Mesodermal cell (in vitro differentiated cells): ENCODE results near the gene BMPR1B.

Source experiments
- H3K27ac ChIP-seq: 2 replicates; pipeline ENCODE4 v1.7.0; 2013; ENCODE audit warnings: mild to moderate bottlenecking, low read depth, low read length, moderate library complexity; ENCODE audit not compliant: severe bottlenecking
- H3K36me3 ChIP-seq: 2 replicates; pipeline ENCODE4 v1.7.1; 2013; ENCODE audit warnings: mild to moderate bottlenecking, low read length, moderate library complexity; ENCODE audit not compliant: control insufficient read depth, insufficient read depth
- H3K4me1 ChIP-seq: one replicate; pipeline ENCODE4 v1.7.1; 2013; ENCODE audit warnings: mild to moderate bottlenecking, low read length; ENCODE audit not compliant: insufficient read depth, control insufficient read depth, poor library complexity, severe bottlenecking
- H3K4me3 ChIP-seq: 2 replicates; pipeline ENCODE4 v1.7.0; 2013; ENCODE audit warnings: low read length, control low read depth, mild to moderate bottlenecking; ENCODE audit not compliant: insufficient read depth, poor library complexity, severe bottlenecking; ENCODE audit errors: extremely low read depth
- H3K9me3 ChIP-seq: 2 replicates; pipeline ENCODE4 v1.7.1; 2013; ENCODE audit warnings: mild to moderate bottlenecking, low read length, moderate library complexity; ENCODE audit not compliant: control insufficient read depth
- WGBS, 2 experiments: methylation state at CpG; one replicate each; pipeline ENCODE4 v1.1.5; 2013; ENCODE audit warnings: missing lambda C conversion rate in 2 of 2; ENCODE audit not compliant: insufficient coverage in 2 of 2; 5-methylcytosine and 5-hydroxymethylcytosine counted together

BMPR1B gene

DNA sequence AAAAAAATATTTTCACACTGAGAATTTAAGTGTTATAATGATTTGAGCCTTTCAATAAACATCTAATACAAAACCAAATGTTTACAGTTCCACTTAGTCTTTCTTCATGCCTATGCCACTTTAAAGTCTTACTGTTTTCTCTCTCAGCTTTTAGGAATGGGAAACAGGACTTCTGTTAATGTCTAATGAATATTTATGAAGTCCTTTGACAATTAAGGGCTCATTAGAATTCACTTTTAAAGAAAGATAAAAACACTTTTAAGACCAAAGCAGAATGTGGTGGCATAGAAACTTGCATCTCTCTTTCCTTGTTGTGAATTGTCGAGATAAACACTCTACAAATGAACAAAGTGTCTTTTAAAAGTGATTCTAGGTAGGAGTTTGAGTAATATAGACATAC is 315.9 kb downstream of the BMPR1B start:
- H3K9me3 ChIP-seq: no peaks in the 10 kb centered on the region
- H3K27ac ChIP-seq: no peak overlapping the region
- H3K4me1 ChIP-seq: no peaks in the 10 kb centered on the region
- no CpG with 5 or more reads among the region's 1 CpG for WGBS, 2 experiments
- H3K36me3 ChIP-seq: no peaks in the 10 kb centered on the region
- H3K4me3 ChIP-seq: no peak overlapping the region

GRCh38 chr4:95077864-95078263 is 320.1 kb downstream of the BMPR1B start:
- Histone ChIP-seq H3K4me3 (no peak overlapping the region), H3K9me3 (no peaks in the 10 kb centered on the region), H3K36me3 (no peaks in the 10 kb centered on the region), H3K27ac (no peak overlapping the region), H3K4me1 (no peaks in the 10 kb centered on the region)
- WGBS, 2 experiments: 100% methylated on average over 1 of the region's 1 CpG; no CpG with 5 or more reads in 1 of the 2 experiments

DNA sequence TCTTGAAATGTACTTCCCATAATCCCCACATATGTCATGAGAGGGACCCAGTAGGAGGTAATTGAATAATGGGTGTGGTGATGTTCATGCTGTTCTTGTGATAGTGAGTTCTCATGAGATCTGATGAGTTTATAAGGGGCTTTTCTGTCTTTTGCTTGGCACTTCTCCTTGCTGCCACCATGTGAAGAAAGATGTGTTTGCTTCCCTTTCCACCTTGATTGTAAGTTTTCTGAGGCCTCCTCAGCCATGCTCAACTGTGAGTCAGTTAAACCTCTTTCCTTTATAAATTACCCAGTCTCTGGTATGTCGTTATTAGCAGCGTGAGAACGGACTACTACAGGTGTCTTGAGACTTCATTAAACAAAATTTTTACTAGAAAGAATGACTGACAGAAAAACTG is 323.2 kb downstream of the BMPR1B start:
- no peaks in the 10 kb centered on the region for H3K36me3 ChIP-seq
- no peaks in the 10 kb centered on the region for H3K9me3 ChIP-seq
- no peaks in the 10 kb centered on the region for H3K4me1 ChIP-seq
- no peak overlapping the region for H3K27ac ChIP-seq
- WGBS, 2 experiments: no CpG with 5 or more reads among the region's 3 CpGs
- H3K4me3 ChIP-seq: no peak overlapping the region

GRCh38 chr4:95084584-95084983 is 326.8 kb downstream of the BMPR1B start:
- no peaks in the 10 kb centered on the region for H3K4me1 ChIP-seq
- 95 to 100% methylated on average over 2 to 3 of the region's 3 CpGs for WGBS, 2 experiments
- H3K36me3 ChIP-seq: no peaks in the 10 kb centered on the region
- H3K4me3 ChIP-seq: no peak overlapping the region
- no peak overlapping the region for H3K27ac ChIP-seq
- no peaks in the 10 kb centered on the region for H3K9me3 ChIP-seq

GRCh38 chr4:95085124-95085833 is 327.5 kb downstream of the BMPR1B start:
- Histone ChIP-seq H3K27ac (no peak overlapping the region), H3K4me1 (no peaks in the 10 kb centered on the region), H3K36me3 (no peaks in the 10 kb centered on the region), H3K9me3 (no peaks in the 10 kb centered on the region), H3K4me3 (no peak overlapping the region)
- WGBS, 2 experiments: 85 to 96% methylated on average over 5 to 7 of the region's 7 CpGs

- Histone ChIP-seq H3K36me3 (no peaks in the 10 kb centered on the region), H3K4me3 (no peak overlapping the region), H3K9me3 (no peaks in the 10 kb centered on the region), H3K27ac (no peak overlapping the region), H3K4me1 (no peaks in the 10 kb centered on the region)
- WGBS, 2 experiments: 86 to 100% methylated on average over 1 of the region's 1 CpG
Measured at GRCh38 chr4:95086551-95086950, 328.8 kb downstream of the BMPR1B start.

DNA sequence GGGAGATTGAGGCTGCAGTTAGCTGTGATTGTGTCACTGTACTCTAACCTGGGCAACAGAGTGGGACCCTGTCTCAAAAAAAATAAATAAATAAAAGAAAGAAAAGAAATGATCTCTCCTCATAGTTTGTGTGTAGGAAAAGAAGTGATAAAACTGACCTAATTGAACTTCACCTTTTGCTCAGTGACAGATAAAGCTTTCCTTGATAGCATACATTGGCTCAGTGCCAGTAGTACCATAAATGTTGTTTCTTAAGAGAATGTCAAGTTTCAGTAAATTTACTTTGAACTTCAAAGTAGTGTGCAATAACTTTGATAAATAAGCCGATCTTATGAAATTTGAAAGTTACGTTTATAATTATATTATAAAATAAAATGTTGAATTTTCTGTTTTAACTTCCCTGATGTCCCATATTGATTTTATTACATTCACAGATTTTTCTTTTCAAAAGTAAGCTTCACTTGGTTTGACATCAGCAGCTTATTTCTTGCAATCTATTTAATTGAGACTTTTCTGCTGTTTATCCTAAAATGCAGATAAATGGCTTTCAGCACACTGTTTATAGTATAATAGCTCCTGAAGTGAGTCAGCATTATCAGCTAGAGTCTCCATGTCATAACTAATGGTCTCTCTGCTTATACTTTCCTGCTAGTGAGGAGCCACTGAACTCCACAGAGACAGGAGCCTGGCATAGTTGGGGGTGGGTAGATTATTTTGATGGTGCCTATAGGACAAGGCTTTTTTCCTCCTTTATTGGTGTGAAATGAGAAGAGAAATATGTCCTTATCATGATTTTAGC is 330.1 kb downstream of the BMPR1B start:
- H3K9me3 ChIP-seq: no peaks in the 10 kb centered on the region
- no peak overlapping the region for H3K27ac ChIP-seq
- H3K4me3 ChIP-seq: no peak overlapping the region
- no peaks in the 10 kb centered on the region for H3K36me3 ChIP-seq
- WGBS, 2 experiments: no CpG with 5 or more reads among the region's 2 CpGs
- H3K4me1 ChIP-seq: no peaks in the 10 kb centered on the region

DNA sequence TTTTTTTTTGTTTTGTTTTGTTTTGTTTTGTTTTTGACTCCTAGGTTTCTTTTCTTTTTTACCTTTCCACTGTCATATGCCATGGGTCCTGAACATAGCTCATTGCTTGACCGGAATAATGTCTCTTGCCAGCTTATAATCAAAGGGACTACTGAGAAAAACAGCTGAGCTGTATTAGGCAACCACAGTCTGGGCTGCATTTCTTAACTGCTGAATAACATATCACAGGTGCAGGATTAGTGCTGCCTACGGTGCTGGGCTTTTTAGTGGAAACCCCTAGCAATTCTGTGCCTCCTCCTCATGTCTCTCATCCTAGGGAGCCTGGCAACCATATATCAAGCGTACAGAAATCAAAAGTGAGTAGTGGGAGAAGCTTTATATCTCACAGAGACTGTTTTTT is 333.5 kb downstream of the BMPR1B start:
- WGBS, 2 experiments: 70 to 82% methylated on average over 1 to 2 of the region's 3 CpGs
- Histone ChIP-seq H3K4me3 (no peak overlapping the region), H3K9me3 (no peaks in the 10 kb centered on the region), H3K4me1 (no peaks in the 10 kb centered on the region), H3K27ac (no peak overlapping the region), H3K36me3 (no peaks in the 10 kb centered on the region)

DNA sequence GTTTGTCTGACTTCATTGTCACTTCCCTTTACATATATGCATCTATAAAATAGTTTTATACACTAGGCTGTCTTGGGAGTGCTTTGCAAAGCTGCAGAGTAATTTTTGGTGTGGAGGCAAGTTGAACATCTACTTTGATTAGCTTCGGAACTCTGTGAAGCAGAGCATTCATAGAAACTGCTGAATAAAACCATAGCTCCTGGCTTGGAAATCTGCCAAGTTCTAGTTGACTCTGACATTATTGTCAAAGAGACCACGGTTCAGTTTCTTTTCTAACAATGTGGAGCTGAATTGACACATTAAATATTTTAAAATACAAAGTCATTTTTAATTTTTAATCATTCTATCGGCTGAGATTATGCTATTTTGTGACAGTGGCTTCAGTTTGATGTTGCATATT is 335.0 kb downstream of the BMPR1B start:
- Histone ChIP-seq H3K36me3 (no peaks in the 10 kb centered on the region), H3K4me3 (no peak overlapping the region), H3K27ac (no peak overlapping the region), H3K4me1 (no peaks in the 10 kb centered on the region), H3K9me3 (no peaks in the 10 kb centered on the region)
- 100% methylated on average over 1 of the region's 3 CpGs for WGBS, 2 experiments

GRCh38 chr4:95093460-95093859 is 335.7 kb downstream of the BMPR1B start:
- Histone ChIP-seq H3K4me3 (no peak overlapping the region), H3K27ac (no peak overlapping the region), H3K36me3 (no peaks in the 10 kb centered on the region), H3K9me3 (no peaks in the 10 kb centered on the region), H3K4me1 (no peaks in the 10 kb centered on the region)
- WGBS, 2 experiments: no CpG with 5 or more reads among the region's 2 CpGs
